GM12878 (cell line): ENCODE measurements around the gene HMGCL. TPM values are rescaled to one million over a fixed set of nuclear protein-coding genes. Genes with fewer than 3 reads are reported as not detected.

Experiments
- CREB1 ChIP-seq: IDR thresholded peaks from 2 replicates; pipeline ENCODE4 v1.6.1; 2012; ENCODE audit warnings: low read depth, mild to moderate bottlenecking, inconsistent platforms
- EGR1 ChIP-seq, 2 experiments: IDR thresholded peaks; 1 replicate in 1 of 2; 2 replicates in 1 of 2; pipeline ENCODE4 v1.6.1; 2011 to 2012; ENCODE audit warnings: low read depth in 2 of 2, low read length in 2 of 2, borderline replicate concordance in 1 of 2, mild to moderate bottlenecking in 1 of 2, moderate library complexity in 1 of 2
- NBN ChIP-seq: fragments of 450-650 bp; IDR thresholded peaks from 2 replicates; pipeline ENCODE4 v1.6.1; 2016
- NRF1 ChIP-seq: conservative IDR thresholded peaks from 2 replicates; pipeline ENCODE4 v1.6.1; 2011; ENCODE audit warnings: mild to moderate bottlenecking, low read depth, low read length, improper control_type of control experiment
- REST ChIP-seq: IDR thresholded peaks from 2 replicates; pipeline ENCODE4 v1.6.1; 2012; ENCODE audit warnings: mild to moderate bottlenecking, low read depth, low read length
- SRF ChIP-seq, 2 experiments: IDR thresholded peaks; 2 replicates each; pipeline ENCODE4 v1.6.1; 2011; ENCODE audit warnings: low read depth in 2 of 2, low read length in 2 of 2, mild to moderate bottlenecking in 1 of 2, moderate library complexity in 1 of 2
- ZBTB40 ChIP-seq: fragments of 450-650 bp; IDR thresholded peaks from 2 replicates; pipeline ENCODE4 v1.6.1; 2016; ENCODE audit warnings: mild to moderate bottlenecking, moderate library complexity, borderline replicate concordance
- ZNF217 ChIP-seq: fragments of 450-650 bp; IDR thresholded peaks from 2 replicates; pipeline ENCODE4 v1.6.1; 2017; ENCODE audit warnings: antibody characterized with exemption, mild to moderate bottlenecking
- polyA plus RNA-seq, 11 experiments: library from polyadenylated mRNA; depleted of rRNA in 4 of 11; unstranded in 6 of 11; stranded (reverse) in 5 of 11; fragments of >200 nt; fragmentation: Nextera tagmentation in 4 of 11; fragmentation: Illumina TruSeq in 1 of 11; extraction: Ambion mirVana in 4 of 11; extraction: Trizol in 1 of 11; gene quantifications; 1 replicate in 1 of 11; 2 replicates in 10 of 11; pipeline versions ENCODE4 v1.2.1 to v1.2.3, GENCODE V29; 2011 to 2016; ENCODE audit warnings: inconsistent platforms in 2 of 11, missing spikeins in 2 of 11, low read depth in 1 of 11
- total RNA-seq, 4 experiments: library from RNA; depleted of rRNA in 3 of 4; stranded (reverse); fragments of >200 nt in 3 of 4; fragmentation: Illumina TruSeq in 1 of 4; extraction: Trizol in 1 of 4; gene quantifications; 2 replicates each; pipeline versions ENCODE4 v1.2.1 to v1.2.3, GENCODE V29; 2013 to 2021
- TF ChIP-seq, protein P1 (sequence below): fragments of 450-650 bp; IDR thresholded peaks from 2 replicates; pipeline ENCODE4 v1.6.1; 2017; ENCODE audit warnings: mild to moderate bottlenecking, moderate library complexity
- TF ChIP-seq, protein P2 (sequence below): fragments of 450-650 bp; IDR thresholded peaks from 2 replicates; pipeline ENCODE4 v1.6.1; 2014; ENCODE audit warnings: mild to moderate bottlenecking
- TF ChIP-seq, protein P3 (sequence below): fragments of 450-650 bp; formaldehyde crosslinking; IDR thresholded peaks from 2 replicates; pipeline ENCODE4 v1.4.0; 2020; ENCODE audit warnings: mild to moderate bottlenecking, moderate library complexity

The HMGCL gene
- total and polyA plus RNA-seq, 10 of the 15 experiments (the other 5 are each of a cell fraction or from before 2014, with no cell fraction given) = 29.4 to 127 (median 36.4) TPM

DNA sequence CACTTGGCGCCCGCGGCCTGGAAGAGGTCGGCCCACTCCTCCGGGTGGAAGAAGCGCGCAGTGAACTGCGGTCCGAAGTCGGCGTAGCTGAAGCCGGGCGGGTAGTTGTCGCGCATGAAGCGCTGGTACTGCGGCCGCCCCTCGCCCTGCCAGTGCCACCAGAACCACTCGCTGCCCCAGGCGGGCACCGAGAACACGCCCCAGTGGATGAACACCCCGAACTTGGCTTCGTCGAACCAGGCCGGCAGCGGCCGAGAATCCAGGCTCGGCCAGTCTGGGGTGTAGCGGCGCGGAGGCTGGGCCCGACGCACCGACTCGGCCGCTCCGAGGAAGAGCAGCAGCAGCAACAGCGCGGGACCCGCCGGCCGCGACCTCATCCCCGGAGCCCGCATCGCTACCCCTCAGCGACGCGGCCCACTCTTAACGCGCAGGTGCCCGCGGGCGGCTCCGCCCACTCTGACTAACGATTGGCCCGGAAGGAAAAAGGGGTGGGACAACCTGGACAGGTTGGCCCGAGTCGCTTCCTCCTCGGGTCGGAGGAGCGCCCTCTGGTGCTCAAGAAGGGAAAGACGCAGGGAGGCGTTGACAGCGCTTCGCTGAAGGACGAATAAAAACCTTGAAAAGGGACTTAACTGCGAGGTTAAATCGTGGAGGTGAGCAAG lies 42.8 kb upstream of the HMGCL start, which contains the start of gene FUCA1 (continued):
- TF ChIP-seq NBN (no peak), ZBTB40 (no peak), EGR1 (IDR thresholded peaks at IDR 0.05; ENCODE audit: borderline replicate concordance in 1 of 2, low read depth in 2 of 2, low read length in 2 of 2) (no peak), NRF1 (peak; percentile 44), CREB1 (peak; percentile 54), SRF (IDR thresholded peaks at IDR 0.05; ENCODE audit: low read depth in 2 of 2, low read length in 2 of 2) (no peak), REST (no peak), ZNF217 (peak; percentile 47; the same call in 1 of the 2 replicates)
- TF ChIP-seq, protein P1, sequence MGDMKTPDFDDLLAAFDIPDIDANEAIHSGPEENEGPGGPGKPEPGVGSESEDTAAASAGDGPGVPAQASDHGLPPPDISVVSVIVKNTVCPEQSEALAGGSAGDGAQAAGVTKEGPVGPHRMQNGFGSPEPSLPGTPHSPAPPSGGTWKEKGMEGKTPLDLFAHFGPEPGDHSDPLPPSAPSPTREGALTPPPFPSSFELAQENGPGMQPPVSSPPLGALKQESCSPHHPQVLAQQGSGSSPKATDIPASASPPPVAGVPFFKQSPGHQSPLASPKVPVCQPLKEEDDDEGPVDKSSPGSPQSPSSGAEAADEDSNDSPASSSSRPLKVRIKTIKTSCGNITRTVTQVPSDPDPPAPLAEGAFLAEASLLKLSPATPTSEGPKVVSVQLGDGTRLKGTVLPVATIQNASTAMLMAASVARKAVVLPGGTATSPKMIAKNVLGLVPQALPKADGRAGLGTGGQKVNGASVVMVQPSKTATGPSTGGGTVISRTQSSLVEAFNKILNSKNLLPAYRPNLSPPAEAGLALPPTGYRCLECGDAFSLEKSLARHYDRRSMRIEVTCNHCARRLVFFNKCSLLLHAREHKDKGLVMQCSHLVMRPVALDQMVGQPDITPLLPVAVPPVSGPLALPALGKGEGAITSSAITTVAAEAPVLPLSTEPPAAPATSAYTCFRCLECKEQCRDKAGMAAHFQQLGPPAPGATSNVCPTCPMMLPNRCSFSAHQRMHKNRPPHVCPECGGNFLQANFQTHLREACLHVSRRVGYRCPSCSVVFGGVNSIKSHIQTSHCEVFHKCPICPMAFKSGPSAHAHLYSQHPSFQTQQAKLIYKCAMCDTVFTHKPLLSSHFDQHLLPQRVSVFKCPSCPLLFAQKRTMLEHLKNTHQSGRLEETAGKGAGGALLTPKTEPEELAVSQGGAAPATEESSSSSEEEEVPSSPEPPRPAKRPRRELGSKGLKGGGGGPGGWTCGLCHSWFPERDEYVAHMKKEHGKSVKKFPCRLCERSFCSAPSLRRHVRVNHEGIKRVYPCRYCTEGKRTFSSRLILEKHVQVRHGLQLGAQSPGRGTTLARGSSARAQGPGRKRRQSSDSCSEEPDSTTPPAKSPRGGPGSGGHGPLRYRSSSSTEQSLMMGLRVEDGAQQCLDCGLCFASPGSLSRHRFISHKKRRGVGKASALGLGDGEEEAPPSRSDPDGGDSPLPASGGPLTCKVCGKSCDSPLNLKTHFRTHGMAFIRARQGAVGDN = peak; percentile 64; the same call in 1 of the 2 replicates
- TF ChIP-seq, protein P2, sequence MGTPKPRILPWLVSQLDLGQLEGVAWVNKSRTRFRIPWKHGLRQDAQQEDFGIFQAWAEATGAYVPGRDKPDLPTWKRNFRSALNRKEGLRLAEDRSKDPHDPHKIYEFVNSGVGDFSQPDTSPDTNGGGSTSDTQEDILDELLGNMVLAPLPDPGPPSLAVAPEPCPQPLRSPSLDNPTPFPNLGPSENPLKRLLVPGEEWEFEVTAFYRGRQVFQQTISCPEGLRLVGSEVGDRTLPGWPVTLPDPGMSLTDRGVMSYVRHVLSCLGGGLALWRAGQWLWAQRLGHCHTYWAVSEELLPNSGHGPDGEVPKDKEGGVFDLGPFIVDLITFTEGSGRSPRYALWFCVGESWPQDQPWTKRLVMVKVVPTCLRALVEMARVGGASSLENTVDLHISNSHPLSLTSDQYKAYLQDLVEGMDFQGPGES = 0 out of 2 replicates have a peak, but pooled peaks have one; percentile 16
- TF ChIP-seq, protein P3, sequence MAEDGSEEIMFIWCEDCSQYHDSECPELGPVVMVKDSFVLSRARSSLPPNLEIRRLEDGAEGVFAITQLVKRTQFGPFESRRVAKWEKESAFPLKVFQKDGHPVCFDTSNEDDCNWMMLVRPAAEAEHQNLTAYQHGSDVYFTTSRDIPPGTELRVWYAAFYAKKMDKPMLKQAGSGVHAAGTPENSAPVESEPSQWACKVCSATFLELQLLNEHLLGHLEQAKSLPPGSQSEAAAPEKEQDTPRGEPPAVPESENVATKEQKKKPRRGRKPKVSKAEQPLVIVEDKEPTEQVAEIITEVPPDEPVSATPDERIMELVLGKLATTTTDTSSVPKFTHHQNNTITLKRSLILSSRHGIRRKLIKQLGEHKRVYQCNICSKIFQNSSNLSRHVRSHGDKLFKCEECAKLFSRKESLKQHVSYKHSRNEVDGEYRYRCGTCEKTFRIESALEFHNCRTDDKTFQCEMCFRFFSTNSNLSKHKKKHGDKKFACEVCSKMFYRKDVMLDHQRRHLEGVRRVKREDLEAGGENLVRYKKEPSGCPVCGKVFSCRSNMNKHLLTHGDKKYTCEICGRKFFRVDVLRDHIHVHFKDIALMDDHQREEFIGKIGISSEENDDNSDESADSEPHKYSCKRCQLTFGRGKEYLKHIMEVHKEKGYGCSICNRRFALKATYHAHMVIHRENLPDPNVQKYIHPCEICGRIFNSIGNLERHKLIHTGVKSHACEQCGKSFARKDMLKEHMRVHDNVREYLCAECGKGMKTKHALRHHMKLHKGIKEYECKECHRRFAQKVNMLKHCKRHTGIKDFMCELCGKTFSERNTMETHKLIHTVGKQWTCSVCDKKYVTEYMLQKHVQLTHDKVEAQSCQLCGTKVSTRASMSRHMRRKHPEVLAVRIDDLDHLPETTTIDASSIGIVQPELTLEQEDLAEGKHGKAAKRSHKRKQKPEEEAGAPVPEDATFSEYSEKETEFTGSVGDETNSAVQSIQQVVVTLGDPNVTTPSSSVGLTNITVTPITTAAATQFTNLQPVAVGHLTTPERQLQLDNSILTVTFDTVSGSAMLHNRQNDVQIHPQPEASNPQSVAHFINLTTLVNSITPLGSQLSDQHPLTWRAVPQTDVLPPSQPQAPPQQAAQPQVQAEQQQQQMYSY (CRISPR knock-in tag) = no peak
